ENCODE measurements around the gene PARD3B. TPM values are rescaled to one million over a fixed set of nuclear protein-coding genes. Genes with fewer than 3 reads are reported as not detected.

PARD3B gene
- total RNA-seq, 1 experiment from 2014 or later: 2.0 TPM

DNA sequence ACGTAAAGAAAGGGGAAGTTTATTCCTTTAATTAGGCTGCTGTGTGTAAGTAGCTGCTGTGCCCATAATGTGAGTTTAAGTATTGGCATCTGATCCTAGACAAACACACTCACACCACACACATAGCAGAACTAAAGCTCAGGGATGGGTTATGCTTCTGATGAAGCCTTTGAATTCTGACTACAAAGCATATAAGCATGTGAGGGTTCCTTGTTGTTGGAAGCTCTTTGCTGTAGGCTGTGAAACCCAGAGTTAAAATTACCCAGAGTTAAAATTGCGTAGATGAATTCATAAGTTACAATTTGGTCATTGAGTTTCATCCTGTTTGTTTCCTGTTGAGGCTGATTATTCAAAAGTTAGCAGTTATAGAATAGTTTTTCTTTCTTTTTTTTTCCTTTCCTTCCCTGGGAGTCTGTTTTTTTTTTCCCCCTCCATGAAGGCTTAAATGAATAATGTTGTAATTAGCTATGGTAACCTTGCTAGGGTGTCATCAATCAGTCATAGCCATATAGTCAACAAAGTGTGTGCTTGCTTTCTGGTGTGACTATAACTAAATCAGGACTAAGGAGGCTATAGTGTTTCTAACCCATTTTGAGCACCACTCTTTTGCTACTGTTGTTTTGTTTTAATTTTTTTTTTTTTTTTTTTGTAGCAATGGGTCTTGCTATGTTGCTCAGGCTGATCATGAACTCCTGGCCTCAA is 426.1 kb downstream of the PARD3B start:
- H4K20me1 ChIP-seq (ENCODE audit: insufficient read depth): no peaks in the 10 kb centered on the region
- no peak overlapping the region for H3K9ac ChIP-seq (ENCODE audit: low read length)
- H3K9me3 ChIP-seq (ENCODE audit: control insufficient read depth in 1 of 2, insufficient read depth in 1 of 2, low read depth in 1 of 2, low read length in 2 of 2): no peaks in the 10 kb centered on the region
- no TSS peak for BruUV-seq (replicated peaks)
- POLR2A ChIA-PET: no interaction called here
- RAD21 ChIA-PET (ENCODE audit: low non-redundant PET in 1 of 2, low total read pairs in 2 of 2, uncharacterized antibody in 2 of 2, unreplicated experiment in 2 of 2): no interaction called here
- H3K9me2 ChIP-seq (ENCODE audit: insufficient read depth): no peaks in the 10 kb centered on the region
- H2AFZ ChIP-seq (ENCODE audit: low read depth, low read length, poor library complexity, severe bottlenecking): no peak overlapping the region
- CTCF ChIA-PET: no interaction called here
- no peak for TF ChIP-seq POLR2A (IDR thresholded peaks at IDR 0.05; ENCODE audit: borderline replicate concordance, extremely low read depth, insufficient read depth, insufficient read length)
- no peak for TF ChIP-seq ZNF274 (IDR thresholded peaks at IDR 0.05; ENCODE audit: low read depth, low read length)
- no peak for TF ChIP-seq FOSL1 (IDR thresholded peaks at IDR 0.05; ENCODE audit: low read depth)
- TF ChIP-seq JUND (IDR thresholded peaks at IDR 0.05): no peak
- no peak overlapping the region for H3K27ac ChIP-seq (ENCODE audit: low read depth, low read length)
- ATAC-seq: no peak
- H3K36me3 ChIP-seq (ENCODE audit: control insufficient read depth in 1 of 2, insufficient read depth in 2 of 2, low read length in 2 of 2): no peaks in the 10 kb centered on the region
- no peak overlapping the region for H3K4me3 ChIP-seq (replicated peaks in 1 of 2; ENCODE audit: low read depth in 1 of 2, low read length in 2 of 2)
- H3K79me2 ChIP-seq (ENCODE audit: insufficient read depth, low read length): no peaks in the 10 kb centered on the region
- H3K4me2 ChIP-seq (ENCODE audit: low read length): no peak overlapping the region
- intact Hi-C loops (cut with micrococcal nuclease): no loop called here
- H3K27me3 ChIP-seq (ENCODE audit: insufficient read depth, low read length): no peaks in the 10 kb centered on the region
- no peak for DNase-seq (ENCODE audit: low read depth, low spot score)
- no peaks in the 10 kb centered on the region for H3K4me1 ChIP-seq (ENCODE audit: control insufficient read depth in 1 of 2, insufficient read depth in 2 of 2, low read length in 2 of 2)

- no peaks in the 10 kb centered on the region for H3K9me3 ChIP-seq (ENCODE audit: control insufficient read depth in 1 of 2, insufficient read depth in 1 of 2, low read depth in 1 of 2, low read length in 2 of 2)
- no peak for DNase-seq (ENCODE audit: low read depth, low spot score)
- no peak overlapping the region for H3K4me2 ChIP-seq (ENCODE audit: low read length)
- H3K27me3 ChIP-seq (ENCODE audit: insufficient read depth, low read length): no peaks in the 10 kb centered on the region
- BruUV-seq (replicated peaks): no TSS peak
- no peaks in the 10 kb centered on the region for H3K36me3 ChIP-seq (ENCODE audit: control insufficient read depth in 1 of 2, insufficient read depth in 2 of 2, low read length in 2 of 2)
- no peaks in the 10 kb centered on the region for H4K20me1 ChIP-seq (ENCODE audit: insufficient read depth)
- POLR2A ChIA-PET: no interaction called here
- ATAC-seq: no peak
- H3K4me1 ChIP-seq (ENCODE audit: control insufficient read depth in 1 of 2, insufficient read depth in 2 of 2, low read length in 2 of 2): no peaks in the 10 kb centered on the region
- no peak overlapping the region for H2AFZ ChIP-seq (ENCODE audit: low read depth, low read length, poor library complexity, severe bottlenecking)
- CTCF ChIA-PET: no interaction called here
- TF ChIP-seq SRF (IDR thresholded peaks at IDR 0.05; ENCODE audit: low read depth): no peak
- TF ChIP-seq CTCF (IDR thresholded peaks at IDR 0.05 in 2 of 3, conservative IDR thresholded peaks at IDR 0.05 in 1 of 3; ENCODE audit: borderline replicate concordance in 1 of 3, insufficient read depth in 1 of 3, low read depth in 2 of 3, low read length in 2 of 3): no peak
- TF ChIP-seq EGR1 (IDR thresholded peaks at IDR 0.05; ENCODE audit: low read depth): no peak
- no peaks in the 10 kb centered on the region for H3K9me2 ChIP-seq (ENCODE audit: insufficient read depth)
- no peak overlapping the region for H3K27ac ChIP-seq (ENCODE audit: low read depth, low read length)
- no peaks in the 10 kb centered on the region for H3K79me2 ChIP-seq (ENCODE audit: insufficient read depth, low read length)
- intact Hi-C loops (cut with micrococcal nuclease): no loop called here
- no peak overlapping the region for H3K4me3 ChIP-seq (replicated peaks in 1 of 2; ENCODE audit: low read depth in 1 of 2, low read length in 2 of 2)
- RAD21 ChIA-PET (ENCODE audit: low non-redundant PET in 1 of 2, low total read pairs in 2 of 2, uncharacterized antibody in 2 of 2, unreplicated experiment in 2 of 2): no interaction called here
- no peak overlapping the region for H3K9ac ChIP-seq (ENCODE audit: low read length)
Measured at GRCh38 chr2:204972161-204972560, 426.9 kb downstream of the PARD3B start.
